ENCODE results near the gene TCP11L2.

DNA sequence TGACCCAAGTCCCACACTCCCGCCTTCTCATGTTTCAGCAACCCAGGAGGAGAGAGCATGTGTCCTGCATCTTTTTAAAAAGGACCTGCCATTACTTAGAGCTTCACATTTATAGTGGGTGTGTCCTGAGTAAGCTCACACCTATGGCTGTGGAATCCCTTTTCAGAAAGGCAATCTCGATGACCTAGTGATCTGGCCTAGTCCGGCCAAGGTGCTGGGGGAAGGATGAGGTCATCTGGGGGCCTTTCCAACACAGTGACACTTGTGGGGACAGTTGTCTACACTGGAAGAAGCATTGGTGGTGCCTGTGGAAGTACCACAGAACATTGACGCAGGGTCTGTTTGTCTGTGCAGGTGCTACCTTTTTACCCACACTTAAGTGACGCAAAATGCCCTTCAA is 8.2 kb downstream of the TCP11L2 start:
- TF ChIP-seq, protein P1, sequence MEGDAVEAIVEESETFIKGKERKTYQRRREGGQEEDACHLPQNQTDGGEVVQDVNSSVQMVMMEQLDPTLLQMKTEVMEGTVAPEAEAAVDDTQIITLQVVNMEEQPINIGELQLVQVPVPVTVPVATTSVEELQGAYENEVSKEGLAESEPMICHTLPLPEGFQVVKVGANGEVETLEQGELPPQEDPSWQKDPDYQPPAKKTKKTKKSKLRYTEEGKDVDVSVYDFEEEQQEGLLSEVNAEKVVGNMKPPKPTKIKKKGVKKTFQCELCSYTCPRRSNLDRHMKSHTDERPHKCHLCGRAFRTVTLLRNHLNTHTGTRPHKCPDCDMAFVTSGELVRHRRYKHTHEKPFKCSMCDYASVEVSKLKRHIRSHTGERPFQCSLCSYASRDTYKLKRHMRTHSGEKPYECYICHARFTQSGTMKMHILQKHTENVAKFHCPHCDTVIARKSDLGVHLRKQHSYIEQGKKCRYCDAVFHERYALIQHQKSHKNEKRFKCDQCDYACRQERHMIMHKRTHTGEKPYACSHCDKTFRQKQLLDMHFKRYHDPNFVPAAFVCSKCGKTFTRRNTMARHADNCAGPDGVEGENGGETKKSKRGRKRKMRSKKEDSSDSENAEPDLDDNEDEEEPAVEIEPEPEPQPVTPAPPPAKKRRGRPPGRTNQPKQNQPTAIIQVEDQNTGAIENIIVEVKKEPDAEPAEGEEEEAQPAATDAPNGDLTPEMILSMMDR (IDR thresholded peaks at IDR 0.05; ENCODE audit: insufficient read depth, low read length): no peak
- no peak for TF ChIP-seq POLR2AphosphoS5 (IDR thresholded peaks at IDR 0.05; ENCODE audit: low read depth)
- no peak for TF ChIP-seq GABPA (IDR thresholded peaks at IDR 0.05; ENCODE audit: low read depth)
- TF ChIP-seq, protein P2, sequence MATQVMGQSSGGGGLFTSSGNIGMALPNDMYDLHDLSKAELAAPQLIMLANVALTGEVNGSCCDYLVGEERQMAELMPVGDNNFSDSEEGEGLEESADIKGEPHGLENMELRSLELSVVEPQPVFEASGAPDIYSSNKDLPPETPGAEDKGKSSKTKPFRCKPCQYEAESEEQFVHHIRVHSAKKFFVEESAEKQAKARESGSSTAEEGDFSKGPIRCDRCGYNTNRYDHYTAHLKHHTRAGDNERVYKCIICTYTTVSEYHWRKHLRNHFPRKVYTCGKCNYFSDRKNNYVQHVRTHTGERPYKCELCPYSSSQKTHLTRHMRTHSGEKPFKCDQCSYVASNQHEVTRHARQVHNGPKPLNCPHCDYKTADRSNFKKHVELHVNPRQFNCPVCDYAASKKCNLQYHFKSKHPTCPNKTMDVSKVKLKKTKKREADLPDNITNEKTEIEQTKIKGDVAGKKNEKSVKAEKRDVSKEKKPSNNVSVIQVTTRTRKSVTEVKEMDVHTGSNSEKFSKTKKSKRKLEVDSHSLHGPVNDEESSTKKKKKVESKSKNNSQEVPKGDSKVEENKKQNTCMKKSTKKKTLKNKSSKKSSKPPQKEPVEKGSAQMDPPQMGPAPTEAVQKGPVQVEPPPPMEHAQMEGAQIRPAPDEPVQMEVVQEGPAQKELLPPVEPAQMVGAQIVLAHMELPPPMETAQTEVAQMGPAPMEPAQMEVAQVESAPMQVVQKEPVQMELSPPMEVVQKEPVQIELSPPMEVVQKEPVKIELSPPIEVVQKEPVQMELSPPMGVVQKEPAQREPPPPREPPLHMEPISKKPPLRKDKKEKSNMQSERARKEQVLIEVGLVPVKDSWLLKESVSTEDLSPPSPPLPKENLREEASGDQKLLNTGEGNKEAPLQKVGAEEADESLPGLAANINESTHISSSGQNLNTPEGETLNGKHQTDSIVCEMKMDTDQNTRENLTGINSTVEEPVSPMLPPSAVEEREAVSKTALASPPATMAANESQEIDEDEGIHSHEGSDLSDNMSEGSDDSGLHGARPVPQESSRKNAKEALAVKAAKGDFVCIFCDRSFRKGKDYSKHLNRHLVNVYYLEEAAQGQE (IDR thresholded peaks at IDR 0.05; ENCODE audit: insufficient replicate concordance, low read depth): no peak

Data from HL-60 (cell line).